Activated T-helper 1 cell treated with anti-CD3 and anti-CD28 coated beads, Interleukin-12 subunit alpha, Interleukin-12 subunit beta, Interleukin-2, Interleukin-4 antibody, amounts not matched to agents 30 ng/mL and 10 ng/mL and 1 ng/mL, durations not matched to agents 14 hours and 24 hours and 36 hours (primary cell): Measurements from ENCODE around the gene SALL1. TPM values are rescaled to one million over a fixed set of nuclear protein-coding genes. Genes with fewer than 3 reads are reported as not detected.

Experiments used
- DNase-seq: peaks from one replicate; pipeline ENCODE4 v3.0.0; 2021; ENCODE audit warnings: low spot score
- H3K27ac Mint-ChIP-seq: one replicate; pipeline ENCODE4 v1.8.0; 2021; ENCODE audit warnings: mild to moderate bottlenecking, mixed read lengths
- H3K27me3 Mint-ChIP-seq: one replicate; pipeline ENCODE4 v1.8.0; 2022; ENCODE audit warnings: mild to moderate bottlenecking, moderate library complexity, mixed read lengths; ENCODE audit not compliant: insufficient read depth
- H3K36me3 Mint-ChIP-seq: one replicate; pipeline ENCODE4 v1.8.0; 2021; ENCODE audit warnings: low read depth, mixed read lengths
- H3K4me1 Mint-ChIP-seq: one replicate; pipeline ENCODE4 v1.8.0; 2021; ENCODE audit warnings: low read depth, mixed read lengths
- H3K4me3 Mint-ChIP-seq: one replicate; pipeline ENCODE4 v1.8.0; 2021; ENCODE audit warnings: mild to moderate bottlenecking, moderate library complexity, mixed read lengths
- H3K9me3 Mint-ChIP-seq: one replicate; pipeline ENCODE4 v1.8.0; 2021; ENCODE audit warnings: mixed read lengths
- intact Hi-C: fragments of 100-400 bp; cut with micrococcal nuclease; formaldehyde crosslinking; loops from one replicate; pipeline ENCODE4 v1.15.1; 2024
- total RNA-seq: library from RNA; stranded (reverse); gene quantifications from 2 replicates; pipeline ENCODE4 v1.2.3, GENCODE V29; 2022

Gene SALL1
- total RNA-seq, 1 donor from 2014 or later: not detected

DNA sequence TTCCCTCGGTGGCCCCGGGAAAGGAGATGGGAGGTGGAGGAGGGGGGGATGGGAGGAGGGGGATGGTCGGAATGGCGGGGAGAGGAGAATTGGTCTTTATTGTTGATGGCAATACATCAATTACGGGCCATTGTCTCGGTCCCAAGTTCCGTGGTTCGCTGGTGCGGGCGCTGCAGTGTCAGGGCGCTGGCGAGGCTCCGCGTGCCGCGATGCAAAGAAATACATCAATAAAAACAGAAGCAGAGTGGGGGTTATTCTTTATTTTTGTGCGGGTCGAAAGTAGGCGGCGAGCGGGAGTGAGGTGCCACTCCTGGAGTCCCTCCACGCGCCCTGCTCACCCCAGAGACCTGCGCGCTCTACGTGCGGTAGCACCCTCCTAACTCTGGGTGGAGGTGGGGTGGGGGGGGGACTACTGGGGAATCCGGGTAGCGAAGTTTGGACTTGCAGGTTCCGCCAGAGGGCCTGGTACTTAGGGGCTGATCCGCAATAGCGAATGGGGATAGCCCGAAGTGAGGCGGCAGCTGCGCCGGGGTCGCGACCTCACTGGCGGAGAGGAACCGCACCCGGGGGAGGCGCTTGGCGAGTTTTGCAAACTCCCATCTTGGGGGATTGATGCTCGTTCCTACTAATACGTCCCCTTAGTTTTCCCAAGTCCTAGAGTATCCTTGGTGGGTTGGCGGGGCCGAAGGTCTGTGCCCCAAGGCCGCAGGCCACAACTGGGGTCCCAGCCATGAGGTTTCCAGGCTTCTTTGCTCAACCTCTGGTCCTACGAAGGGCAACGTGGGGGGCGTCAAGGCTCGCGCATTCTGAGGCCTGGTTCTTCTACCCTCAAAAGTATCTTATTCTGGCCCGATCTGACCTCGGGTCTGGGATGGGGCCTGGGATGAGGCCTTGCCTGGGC is 3.5 kb upstream of the SALL1 start:
- no peak for DNase-seq
- Mint-ChIP-seq H3K36me3 (peaks cover 8% of the 10 kb centered on the region), H3K4me3 (no peak overlapping the region), H3K4me1 (no peaks in the 10 kb centered on the region), H3K9me3 (peaks cover 5% of the 10 kb centered on the region), H3K27me3 (peaks cover 52% of the 10 kb centered on the region), H3K27ac (peak overlapping the region; percentile 76)
- intact Hi-C loops: loop anchor here (10.0 kb wide), 1 partner anchor 1870 kb away; the partner anchor contains the start of gene CBLN1

DNA sequence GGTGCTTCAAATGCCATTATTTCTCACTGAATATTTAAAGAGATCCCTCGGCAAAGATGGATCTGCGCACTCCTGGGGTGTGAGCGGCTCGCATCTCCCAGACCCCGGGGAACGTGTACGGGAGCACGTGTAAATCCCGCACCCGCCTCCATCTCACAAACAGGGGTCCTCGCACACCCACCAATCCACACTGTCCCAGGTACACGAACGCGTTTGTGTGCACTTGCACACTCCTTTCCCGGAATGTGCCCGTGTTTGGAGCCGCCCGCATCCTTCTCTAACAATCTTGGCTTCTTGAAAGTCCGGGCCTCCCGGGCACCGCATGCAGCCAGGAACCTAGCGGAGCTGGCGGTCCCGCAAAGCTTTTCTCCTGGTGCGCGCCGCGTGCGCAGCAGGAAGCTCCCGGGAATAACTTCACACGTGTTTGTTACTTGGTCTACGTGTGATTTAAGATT is 2.5 kb upstream of the SALL1 start:
- Mint-ChIP-seq H3K27me3 (peaks cover 60% of the 10 kb centered on the region), H3K4me1 (no peaks in the 10 kb centered on the region), H3K27ac (peak overlapping the region; percentile 87), H3K9me3 (peaks cover 5% of the 10 kb centered on the region), H3K4me3 (no peak overlapping the region), H3K36me3 (peaks cover 8% of the 10 kb centered on the region)
- intact Hi-C loops: loop anchor here (10.0 kb wide), 1 partner anchor 1869 kb away; the partner anchor contains the start of gene CBLN1
- DNase-seq: no peak

DNA sequence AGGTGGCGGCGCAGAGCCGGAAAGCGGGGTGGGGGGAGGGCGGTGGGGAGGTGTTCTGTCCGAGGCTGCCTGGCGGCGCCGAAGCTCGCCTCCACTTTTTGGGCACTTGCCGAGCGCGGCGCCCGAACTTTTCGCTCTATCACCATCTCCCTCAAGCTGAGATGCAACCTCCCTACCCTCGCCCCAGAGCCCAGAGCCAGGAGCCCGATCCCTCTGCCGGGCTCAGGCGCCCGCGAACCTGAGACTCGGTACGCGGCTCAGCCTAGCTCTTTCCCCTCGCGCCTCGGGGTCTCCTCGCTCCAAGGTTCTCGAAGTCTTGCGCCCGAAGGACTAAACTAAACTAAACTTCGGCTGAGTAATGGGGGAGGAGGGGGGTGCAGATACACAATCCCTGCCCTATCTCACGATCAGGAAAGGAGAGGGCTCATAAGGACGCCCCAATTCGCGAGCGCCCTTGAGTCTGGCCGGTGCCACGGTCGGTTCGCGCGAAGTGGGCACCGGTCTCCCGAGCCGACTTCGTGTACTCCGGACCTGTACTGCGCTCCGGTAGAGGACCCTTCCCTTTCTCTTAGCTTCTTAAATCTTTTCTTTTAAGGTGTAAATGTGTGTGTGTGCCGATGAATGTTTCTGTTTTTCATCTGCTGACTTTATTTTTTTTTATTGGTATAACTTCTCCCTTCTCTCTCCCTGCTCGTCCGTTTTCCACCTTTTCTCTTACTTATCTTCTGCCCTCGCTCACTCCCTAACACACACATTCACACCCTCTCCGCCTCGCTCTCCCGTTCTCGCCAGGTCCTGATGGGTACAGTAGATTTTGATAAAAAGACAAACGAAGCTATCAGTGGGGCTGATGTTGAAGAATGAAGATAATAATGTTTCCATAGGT is 1.9 kb upstream of the SALL1 start:
- H3K27me3 Mint-ChIP-seq: peaks cover 65% of the 10 kb centered on the region
- H3K4me3 Mint-ChIP-seq: peak overlapping the region; percentile 27
- peaks cover 8% of the 10 kb centered on the region for H3K36me3 Mint-ChIP-seq
- peaks cover 5% of the 10 kb centered on the region for H3K9me3 Mint-ChIP-seq
- intact Hi-C loops: loop anchor here (10.0 kb wide), 1 partner anchor 1868 kb away; the partner anchor contains the start of gene CBLN1
- no peaks in the 10 kb centered on the region for H3K4me1 Mint-ChIP-seq
- H3K27ac Mint-ChIP-seq: peak overlapping the region; percentile 87
- DNase-seq: no peak

DNA sequence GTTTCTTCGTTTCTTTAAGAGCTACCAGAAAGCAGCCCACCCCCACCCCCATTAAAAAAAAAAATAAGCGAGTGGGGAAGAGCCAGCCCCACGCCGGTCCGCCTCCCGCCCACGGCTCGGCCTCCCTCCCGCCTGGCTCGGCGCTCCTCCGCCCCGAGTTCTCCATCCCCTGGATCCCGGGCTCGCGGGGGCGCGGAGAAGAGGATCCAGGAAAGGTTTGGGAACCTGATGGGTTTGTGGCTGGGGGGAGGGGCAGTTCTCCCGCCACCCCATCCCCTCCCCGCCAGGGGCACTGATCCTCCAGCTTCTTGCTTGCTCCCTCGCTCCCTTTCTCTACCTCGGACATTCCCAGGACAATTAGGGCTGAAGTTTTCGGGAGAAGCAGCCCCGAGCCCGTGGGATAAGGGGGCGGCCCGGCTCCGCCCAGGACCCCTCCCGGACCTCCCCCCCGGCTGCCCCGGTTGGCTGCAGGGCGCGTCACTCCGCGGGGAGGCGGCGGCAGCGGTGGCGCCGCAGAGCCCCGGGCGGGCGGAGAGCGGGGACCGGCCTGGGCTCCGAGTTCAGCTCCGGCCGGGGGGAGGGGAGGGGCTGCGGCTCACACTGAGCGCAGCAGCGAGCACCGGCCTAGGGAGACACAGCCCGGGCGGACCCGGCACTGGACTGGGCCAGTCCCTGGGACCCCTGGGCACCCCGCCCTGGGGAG is 1.0 kb upstream of the SALL1 start:
- H3K27me3 Mint-ChIP-seq: peaks cover 66% of the 10 kb centered on the region
- H3K36me3 Mint-ChIP-seq: peaks cover 8% of the 10 kb centered on the region
- peaks cover 5% of the 10 kb centered on the region for H3K9me3 Mint-ChIP-seq
- H3K4me3 Mint-ChIP-seq: no peak overlapping the region
- intact Hi-C loops: loop anchor here (10.0 kb wide), 1 partner anchor 1867 kb away; the partner anchor contains the start of gene CBLN1
- DNase-seq: no peak
- H3K4me1 Mint-ChIP-seq: no peaks in the 10 kb centered on the region
- H3K27ac Mint-ChIP-seq: no peak overlapping the region

DNA sequence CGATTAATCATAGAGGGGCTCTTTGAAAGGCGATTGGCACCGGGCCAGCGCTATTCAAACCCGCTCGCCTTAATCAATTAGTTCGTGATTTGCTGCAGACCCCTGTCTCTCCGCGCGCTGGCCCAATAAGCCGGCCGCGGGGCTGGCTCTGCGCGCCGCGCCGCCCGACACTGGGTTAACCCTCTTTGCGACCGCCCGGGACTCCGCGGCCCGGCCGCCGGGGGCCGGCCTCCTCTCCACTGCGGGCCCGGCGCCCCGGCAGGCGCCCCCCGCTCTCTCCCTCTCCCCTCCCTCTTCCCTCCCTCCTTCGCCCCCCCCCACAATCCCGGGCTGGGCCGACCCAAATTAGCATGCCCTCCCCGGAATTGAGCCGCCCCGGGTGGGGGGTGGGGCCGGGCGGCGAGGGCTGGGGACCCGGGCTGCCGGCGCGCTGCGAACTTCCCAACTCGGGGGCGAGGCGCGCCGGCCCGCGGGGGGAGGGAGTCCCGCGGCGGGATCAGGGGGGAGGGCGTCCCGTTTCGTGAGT is 428 bp upstream of the SALL1 start:
- Mint-ChIP-seq H3K27ac (no peak overlapping the region), H3K36me3 (peaks cover 8% of the 10 kb centered on the region), H3K4me3 (no peak overlapping the region), H3K27me3 (peaks cover 65% of the 10 kb centered on the region), H3K4me1 (no peaks in the 10 kb centered on the region), H3K9me3 (peaks cover 5% of the 10 kb centered on the region)
- intact Hi-C loops: loop anchor here (10.0 kb wide), 1 partner anchor 1867 kb away; the partner anchor contains the start of gene CBLN1
- DNase-seq: no peak

DNA sequence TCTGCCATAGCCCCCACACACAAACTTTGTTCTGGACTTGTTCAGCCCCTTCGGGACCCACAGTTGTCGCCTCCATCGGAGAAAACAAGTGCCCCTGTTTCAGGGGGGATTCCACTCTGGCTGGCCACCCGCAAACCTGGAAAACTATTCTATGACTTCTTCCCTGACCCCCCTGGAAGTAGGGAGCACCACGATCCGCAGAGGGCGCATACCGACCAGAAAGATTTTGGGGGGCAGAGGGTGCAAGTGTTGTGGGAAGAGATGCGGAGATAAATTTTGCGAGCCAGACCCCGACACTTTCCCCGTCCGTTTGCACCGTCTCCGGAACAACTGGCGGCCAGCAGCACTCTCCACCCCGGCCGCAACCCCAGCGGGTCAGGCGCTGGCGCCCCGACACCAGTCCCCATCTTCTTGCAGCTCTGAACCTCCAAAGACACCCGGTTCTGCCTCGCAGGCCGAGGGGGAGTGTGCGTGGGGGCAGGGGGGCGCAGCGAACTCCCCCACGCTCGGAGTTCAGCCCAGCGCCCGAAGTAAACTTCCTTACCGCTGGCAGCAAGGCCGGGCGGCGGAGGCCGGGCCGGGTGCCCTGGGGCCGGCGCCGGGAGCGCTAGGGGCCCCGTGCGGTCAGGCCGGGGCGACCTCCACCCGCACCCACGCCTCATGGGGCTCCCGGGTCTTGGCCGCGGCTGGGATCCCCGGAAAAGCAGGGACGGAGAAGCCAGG is 744 bp downstream of the SALL1 start:
- Mint-ChIP-seq H3K27ac (peak overlapping the region; percentile 12), H3K4me1 (no peaks in the 10 kb centered on the region), H3K27me3 (peaks cover 58% of the 10 kb centered on the region), H3K36me3 (peaks cover 8% of the 10 kb centered on the region), H3K4me3 (no peak overlapping the region), H3K9me3 (peaks cover 5% of the 10 kb centered on the region)
- intact Hi-C loops: loop anchor here (10.0 kb wide), 1 partner anchor 1866 kb away; the partner anchor contains the start of gene CBLN1
- no peak for DNase-seq

DNA sequence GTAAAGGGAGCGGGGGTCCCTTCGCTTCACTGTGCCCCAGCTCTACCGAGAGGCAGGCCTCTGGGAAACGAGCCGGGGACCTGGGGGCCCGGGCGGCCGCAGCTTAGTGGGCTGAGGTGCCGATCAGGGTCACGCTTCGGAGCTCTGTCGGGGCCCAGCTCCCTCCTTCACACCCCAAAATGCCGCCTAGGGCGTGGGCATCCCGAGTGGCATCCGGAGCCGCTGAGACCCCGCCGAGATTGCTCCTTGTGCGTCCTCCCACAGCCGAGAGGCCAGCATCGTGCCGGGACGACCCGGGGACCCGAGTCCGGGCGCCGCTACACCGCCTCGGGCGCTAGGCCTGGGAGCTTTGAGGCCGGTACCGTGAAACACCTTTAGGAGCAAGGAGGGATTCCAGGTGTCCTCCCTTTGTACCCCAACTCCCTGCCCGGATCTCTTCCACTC is 1.3 kb downstream of the SALL1 start:
- no peak for DNase-seq
- peak overlapping the region; percentile 12 for H3K27ac Mint-ChIP-seq
- no peak overlapping the region for H3K4me3 Mint-ChIP-seq
- peaks cover 53% of the 10 kb centered on the region for H3K27me3 Mint-ChIP-seq
- H3K4me1 Mint-ChIP-seq: no peaks in the 10 kb centered on the region
- H3K36me3 Mint-ChIP-seq: peaks cover 8% of the 10 kb centered on the region
- peaks cover 5% of the 10 kb centered on the region for H3K9me3 Mint-ChIP-seq
- intact Hi-C loops: loop anchor here (10.0 kb wide), 1 partner anchor 1865 kb away; the partner anchor contains the start of gene CBLN1

DNA sequence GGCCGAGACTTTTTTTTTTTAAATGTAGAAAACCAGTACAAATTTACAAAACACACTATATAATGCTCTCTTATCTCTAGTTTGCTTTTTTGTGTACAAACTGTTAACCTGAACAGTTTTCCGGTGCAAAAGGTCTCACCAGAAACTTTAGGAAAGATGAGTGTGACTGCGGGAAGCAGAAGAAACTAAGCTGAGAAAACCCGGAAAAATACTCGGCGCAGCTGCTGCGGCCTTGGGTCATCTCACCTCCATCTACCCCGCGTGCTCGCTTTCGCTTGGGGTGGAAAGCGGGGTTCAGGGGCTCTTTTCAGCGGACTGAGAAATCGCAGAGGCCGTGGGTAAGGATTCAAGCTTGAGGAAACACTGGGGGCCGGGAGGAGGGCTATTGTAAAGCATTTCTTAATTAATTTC is 1.8 kb downstream of the SALL1 start:
- Mint-ChIP-seq H3K27ac (no peak overlapping the region), H3K9me3 (peaks cover 5% of the 10 kb centered on the region), H3K4me3 (no peak overlapping the region), H3K27me3 (peaks cover 50% of the 10 kb centered on the region), H3K36me3 (peaks cover 7% of the 10 kb centered on the region), H3K4me1 (no peaks in the 10 kb centered on the region)
- no peak for DNase-seq
- intact Hi-C loops: no loop called here

DNA sequence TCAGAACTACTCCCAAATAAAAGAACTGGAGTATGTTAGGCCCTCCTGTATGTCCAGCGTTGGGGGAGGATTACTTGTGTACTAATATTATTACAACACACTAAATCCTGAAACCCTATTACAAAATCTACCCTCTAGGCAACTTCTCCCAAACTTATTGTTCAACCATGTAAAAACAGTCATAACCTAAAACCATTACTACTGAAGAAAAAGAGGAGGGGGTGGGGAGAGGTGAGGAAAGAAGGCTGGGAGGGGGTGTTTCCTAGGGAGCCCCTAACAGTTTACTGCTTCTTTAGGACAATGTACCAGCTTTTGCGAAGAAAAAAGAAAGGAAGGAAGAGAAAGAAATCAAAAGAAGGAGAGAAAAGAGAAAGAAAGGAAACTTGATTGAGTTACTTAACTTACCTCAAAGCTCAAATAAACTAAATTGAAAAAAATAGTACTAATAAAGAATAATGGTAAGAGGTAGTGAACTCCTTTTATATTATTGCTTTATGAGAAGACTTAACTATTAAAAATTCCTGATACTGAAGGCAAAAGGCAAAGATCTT is 2.3 kb downstream of the SALL1 start:
- peaks cover 6% of the 10 kb centered on the region for H3K36me3 Mint-ChIP-seq
- intact Hi-C loops: no loop called here
- no peak for DNase-seq
- peak overlapping the region; percentile 13 for H3K27ac Mint-ChIP-seq
- H3K9me3 Mint-ChIP-seq: peaks cover 5% of the 10 kb centered on the region
- no peak overlapping the region for H3K4me3 Mint-ChIP-seq
- H3K4me1 Mint-ChIP-seq: no peaks in the 10 kb centered on the region
- H3K27me3 Mint-ChIP-seq: peaks cover 45% of the 10 kb centered on the region

DNA sequence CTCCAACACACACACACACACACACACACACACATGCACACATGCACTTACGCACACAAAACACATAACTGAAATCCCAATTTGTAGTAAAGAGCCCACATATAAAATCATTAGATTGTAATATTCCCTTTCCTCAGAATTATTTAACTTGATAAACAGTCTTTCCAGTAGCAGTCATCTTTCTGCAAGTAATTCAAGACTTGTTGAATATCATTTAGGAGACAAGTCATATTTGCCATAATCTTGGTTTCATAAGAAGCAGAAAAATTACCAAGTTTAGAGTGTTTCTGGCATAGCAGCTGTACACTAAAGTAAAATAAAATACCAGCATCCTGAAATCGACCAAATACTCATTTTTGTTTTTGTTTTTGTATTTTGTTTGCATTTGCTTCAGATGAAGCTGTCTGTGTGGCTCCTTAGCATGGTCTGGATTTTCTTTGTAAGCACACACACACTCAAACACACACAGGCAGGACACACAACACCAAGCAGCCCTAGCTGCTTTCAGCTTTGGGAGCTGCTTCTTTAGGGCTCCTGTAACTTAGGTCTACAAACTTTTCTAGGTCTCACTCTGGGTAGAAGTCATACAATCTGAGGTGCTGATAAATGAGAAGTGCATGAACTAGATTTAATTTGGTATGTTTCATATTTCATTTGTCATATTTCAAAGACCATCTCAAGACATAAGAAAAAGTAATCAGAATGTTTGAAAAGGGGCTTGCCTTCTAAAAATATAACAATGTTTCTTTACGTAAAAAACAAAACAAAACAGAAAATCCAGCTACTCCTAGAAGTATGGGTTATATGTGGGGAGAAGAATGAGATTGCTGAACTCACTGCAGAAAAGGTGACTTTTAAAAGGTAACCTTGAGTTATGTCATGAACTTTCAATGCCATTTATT is 3.0 kb downstream of the SALL1 start:
- H3K27ac Mint-ChIP-seq: no peak overlapping the region
- H3K27me3 Mint-ChIP-seq: peaks cover 41% of the 10 kb centered on the region
- no peaks in the 10 kb centered on the region for H3K4me1 Mint-ChIP-seq
- DNase-seq: no peak
- H3K9me3 Mint-ChIP-seq: no peaks in the 10 kb centered on the region
- H3K4me3 Mint-ChIP-seq: no peak overlapping the region
- H3K36me3 Mint-ChIP-seq: peaks cover 3% of the 10 kb centered on the region
- intact Hi-C loops: no loop called here
